H9 (cell line): Measurements from ENCODE around the gene PFN1. TPM values are rescaled to one million over a fixed set of nuclear protein-coding genes. Genes with fewer than 3 reads are reported as not detected.

Source experiments
- DNase-seq: peaks from one replicate; pipeline ENCODE4 v3.0.0-alpha.2; 2017
- H2AFZ ChIP-seq: one replicate; pipeline ENCODE4 v1.6.1; 2013; ENCODE audit warnings: mild to moderate bottlenecking, low read length, control low read depth, moderate library complexity
- H2AK5ac ChIP-seq: 2 replicates; pipeline ENCODE4 v1.6.1; 2013; ENCODE audit warnings: low read length, control low read depth, mixed read lengths; ENCODE audit not compliant: insufficient read length
- H2BK120ac ChIP-seq: one replicate; pipeline ENCODE4 v1.6.1; 2013; ENCODE audit warnings: low read depth, mild to moderate bottlenecking, low read length, control low read depth, inconsistent platforms; ENCODE audit not compliant: poor library complexity, severe bottlenecking
- H2BK12ac ChIP-seq: 2 replicates; pipeline ENCODE4 v1.6.1; 2013; ENCODE audit warnings: low read length, control low read depth, mixed read lengths, low read depth; ENCODE audit not compliant: insufficient read length
- H2BK15ac ChIP-seq: 2 replicates; pipeline ENCODE4 v1.6.1; 2013; ENCODE audit warnings: low read depth, low read length, control low read depth
- H2BK20ac ChIP-seq: one replicate; pipeline ENCODE4 v1.6.1; 2013; ENCODE audit warnings: low read depth, mild to moderate bottlenecking, low read length, control low read depth, inconsistent platforms; ENCODE audit not compliant: poor library complexity, severe bottlenecking
- H2BK5ac ChIP-seq: 2 replicates; pipeline ENCODE4 v1.6.1; 2013; ENCODE audit warnings: low read length, control low read depth, mixed read lengths; ENCODE audit not compliant: insufficient read length
- H3K14ac ChIP-seq: 2 replicates; pipeline ENCODE4 v1.6.1; 2013; ENCODE audit warnings: low read length, control low read depth; ENCODE audit not compliant: insufficient read depth
- H3K18ac ChIP-seq: 2 replicates; pipeline ENCODE4 v1.6.1; 2013; ENCODE audit warnings: low read depth, mild to moderate bottlenecking, mixed read lengths, low read length, control low read depth; ENCODE audit not compliant: insufficient read length
- H3K23ac ChIP-seq: 2 replicates; pipeline ENCODE4 v1.6.1; 2013; ENCODE audit warnings: low read length, control low read depth, mixed read lengths, low read depth; ENCODE audit not compliant: insufficient read length
- H3K23me2 ChIP-seq: 2 replicates; pipeline ENCODE4 v1.6.1; 2013; ENCODE audit warnings: low read depth, mild to moderate bottlenecking, mixed read lengths, low read length, control low read depth; ENCODE audit not compliant: insufficient read length, poor library complexity, severe bottlenecking
- H3K27ac ChIP-seq: 2 replicates; pipeline ENCODE4 v1.5.1; 2013; ENCODE audit warnings: low read length, control low read depth, mixed read lengths, low read depth; ENCODE audit not compliant: insufficient read length
- H3K27me3 ChIP-seq: 2 replicates; pipeline ENCODE4 v1.6.1; 2013; ENCODE audit warnings: low read length, control low read depth, inconsistent platforms; ENCODE audit not compliant: insufficient read depth
- H3K4ac ChIP-seq: 2 replicates; pipeline ENCODE4 v1.6.1; 2013; ENCODE audit warnings: low read depth, mild to moderate bottlenecking, control low read depth, inconsistent platforms, low read length, moderate library complexity
- H3K4me1 ChIP-seq: 2 replicates; pipeline ENCODE4 v1.6.1; 2013; ENCODE audit warnings: low read length, control low read depth, inconsistent platforms; ENCODE audit not compliant: insufficient read depth
- H3K4me2 ChIP-seq: 2 replicates; pipeline ENCODE4 v1.6.1; 2013; ENCODE audit warnings: low read length, control low read depth, mixed read lengths; ENCODE audit not compliant: insufficient read length, insufficient read depth
- H3K56ac ChIP-seq: 2 replicates; pipeline ENCODE4 v1.6.1; 2013; ENCODE audit warnings: low read depth, mild to moderate bottlenecking, mixed read lengths, low read length, control low read depth; ENCODE audit not compliant: insufficient read length
- H3K79me1 ChIP-seq: 2 replicates; pipeline ENCODE4 v1.6.1; 2013; ENCODE audit warnings: low read depth, mild to moderate bottlenecking, moderate library complexity, low read length, control low read depth, inconsistent platforms; ENCODE audit not compliant: insufficient read depth, poor library complexity, severe bottlenecking
- H3K79me2 ChIP-seq: 2 replicates; pipeline ENCODE4 v1.6.1; 2013; ENCODE audit warnings: low read length, control low read depth, inconsistent platforms; ENCODE audit not compliant: insufficient read depth
- H3K9ac ChIP-seq: 2 replicates; pipeline ENCODE4 v1.6.1; 2013; ENCODE audit warnings: low read length, control low read depth, mixed read lengths; ENCODE audit not compliant: insufficient read length; ENCODE audit errors: extremely low read depth
- H3K9me3 ChIP-seq: one replicate; pipeline ENCODE4 v1.6.1; 2013; ENCODE audit warnings: low read depth, low read length, inconsistent platforms; ENCODE audit not compliant: control insufficient read depth
- H3T11ph ChIP-seq: one replicate; pipeline ENCODE4 v1.6.1; 2013; ENCODE audit warnings: mild to moderate bottlenecking, low read length, control low read depth, inconsistent platforms
- H4K20me1 ChIP-seq: one replicate; pipeline ENCODE4 v1.6.1; 2013; ENCODE audit not compliant: control insufficient read depth, insufficient read length, insufficient read depth
- H4K5ac ChIP-seq: 2 replicates; pipeline ENCODE4 v1.6.1; 2013; ENCODE audit warnings: low read depth, mild to moderate bottlenecking, mixed read lengths, low read length, control low read depth; ENCODE audit not compliant: insufficient read length
- H4K8ac ChIP-seq: replicated peaks from 2 replicates; pipeline ENCODE4 v1.6.1; 2013; ENCODE audit warnings: low read length, control low read depth, mixed read lengths, low read depth; ENCODE audit not compliant: insufficient read length
- H4K91ac ChIP-seq: 2 replicates; pipeline ENCODE4 v1.6.1; 2013; ENCODE audit warnings: low read depth, mild to moderate bottlenecking, moderate library complexity, mixed read lengths, low read length, control low read depth; ENCODE audit not compliant: insufficient read length
- H3K27ac Mint-ChIP-seq, 3 experiments: 2 replicates in 2 of 3; 3 replicates in 1 of 3; pipeline ENCODE4 v1.8.0; 2020 to 2021; ENCODE audit warnings: mixed read lengths in 3 of 3, mild to moderate bottlenecking in 1 of 3, moderate library complexity in 1 of 3
- H3K27me3 Mint-ChIP-seq: 2 replicates; pipeline ENCODE4 v1.8.0; 2021; ENCODE audit warnings: low read depth, mild to moderate bottlenecking, moderate library complexity, mixed read lengths
- H3K36me3 Mint-ChIP-seq, 3 experiments: 2 replicates in 2 of 3; 3 replicates in 1 of 3; pipeline ENCODE4 v1.8.0; 2020 to 2021; ENCODE audit warnings: low read depth in 3 of 3, mixed read lengths in 3 of 3; ENCODE audit not compliant: insufficient read depth in 1 of 3
- H3K4me1 Mint-ChIP-seq, 2 experiments: 2 replicates each; pipeline ENCODE4 v1.8.0; 2020; ENCODE audit warnings: mixed read lengths in 2 of 2
- H3K4me3 Mint-ChIP-seq, 2 experiments: 2 replicates in 1 of 2; 3 replicates in 1 of 2; pipeline ENCODE4 v1.8.0; 2020 to 2021; ENCODE audit warnings: mild to moderate bottlenecking in 2 of 2, mixed read lengths in 2 of 2, moderate library complexity in 1 of 2
- H3K9me3 Mint-ChIP-seq, 2 experiments: 2 replicates in 1 of 2; 3 replicates in 1 of 2; pipeline ENCODE4 v1.8.0; 2020; ENCODE audit warnings: mild to moderate bottlenecking in 2 of 2, mixed read lengths in 2 of 2, moderate library complexity in 1 of 2
- WGBS: extraction: QIAGEN DNeasy Blood & Tissue Kit; methylation state at CpG from one replicate; pipeline ENCODE4 v1.1.7; 2013; ENCODE audit warnings: missing lambda C conversion rate, low lambda C conversion rate, mixed read lengths; ENCODE audit not compliant: insufficient read length; ENCODE audit errors: extremely low coverage; 5-methylcytosine and 5-hydroxymethylcytosine counted together
- total RNA-seq: library from RNA; stranded (reverse); gene quantifications from 2 replicates; pipeline ENCODE4 v1.2.1, GENCODE V29; 2021
- TF ChIP-seq, protein P1 (sequence below): fragments of 200-600 bp; sonication (generic); conservative IDR thresholded peaks from 3 replicates; pipeline ENCODE4 v1.8.0; 2021; ENCODE audit warnings: antibody characterized with exemption, mild to moderate bottlenecking

PFN1 gene
- total RNA-seq, 1 experiment from 2014 or later = 1,149 TPM

DNA sequence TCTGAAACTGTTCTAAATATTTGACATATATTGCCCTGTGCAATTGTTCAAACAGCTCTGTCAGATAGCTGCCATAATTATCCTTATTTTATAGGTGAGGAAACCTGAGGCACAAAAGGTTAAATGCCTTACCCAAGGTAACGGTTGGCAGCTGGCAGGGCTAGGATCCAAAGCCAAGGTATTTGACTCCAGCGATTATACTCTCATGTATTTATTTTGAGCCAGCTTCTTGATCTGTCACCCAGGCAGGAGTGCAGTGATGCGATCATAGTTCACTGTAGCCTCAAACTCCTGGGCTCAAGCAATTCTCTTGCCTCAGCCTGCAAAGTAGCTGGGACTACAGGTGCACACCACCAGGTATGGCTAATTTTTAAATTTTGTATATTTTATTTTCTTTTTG lies 9.8 kb upstream of the PFN1 start:
- Histone ChIP-seq H4K20me1 (no peaks in the 10 kb centered on the region), H3K4me2 (no peak overlapping the region), H3K27me3 (no peaks in the 10 kb centered on the region), H3K79me2 (no peaks in the 10 kb centered on the region; the same call in 1 of the 2 replicates), H3K23ac (no peak overlapping the region), H2AK5ac (no peak overlapping the region), H2BK15ac (no peak overlapping the region), H3K18ac (no peak overlapping the region), H3K9me3 (no peaks in the 10 kb centered on the region), H3K4me1 (peaks cover 3% of the 10 kb centered on the region; the same call in 1 of the 2 replicates), H3K56ac (no peak overlapping the region), H3K27ac (no peak overlapping the region), H3K14ac (no peak overlapping the region), H2BK5ac (no peak overlapping the region), H2AFZ (no peak overlapping the region), H3K79me1 (no peaks in the 10 kb centered on the region), H3K4ac (no peak overlapping the region), H3T11ph (no peak overlapping the region), H3K23me2 (no peaks in the 10 kb centered on the region), H2BK120ac (no peak overlapping the region), H4K91ac (no peak overlapping the region), H4K8ac (no peak overlapping the region), H2BK20ac (no peak overlapping the region), H3K9ac (no peak overlapping the region), H2BK12ac (no peak overlapping the region), H4K5ac (no peak overlapping the region)
- peaks cover 10 to 28% (median 26%) of the 10 kb centered on the region in 3 experiments; a peak in 6 of 7 replicates for H3K36me3 Mint-ChIP-seq
- no peak overlapping the region for H3K4me3 Mint-ChIP-seq
- DNase-seq = no peak
- H3K9me3 Mint-ChIP-seq = peaks cover 0 to under 1% of the 10 kb centered on the region in 2 experiments; a peak in 1 of 5 replicates
- peaks cover 23 to 24% of the 10 kb centered on the region in 2 experiments for H3K4me1 Mint-ChIP-seq
- no CpG with 5 or more reads among the region's 3 CpGs for WGBS
- no peak overlapping the region for H3K27ac Mint-ChIP-seq
- H3K27me3 Mint-ChIP-seq = no peaks in the 10 kb centered on the region; the same call in 1 of the 2 replicates
- TF ChIP-seq, protein P1, sequence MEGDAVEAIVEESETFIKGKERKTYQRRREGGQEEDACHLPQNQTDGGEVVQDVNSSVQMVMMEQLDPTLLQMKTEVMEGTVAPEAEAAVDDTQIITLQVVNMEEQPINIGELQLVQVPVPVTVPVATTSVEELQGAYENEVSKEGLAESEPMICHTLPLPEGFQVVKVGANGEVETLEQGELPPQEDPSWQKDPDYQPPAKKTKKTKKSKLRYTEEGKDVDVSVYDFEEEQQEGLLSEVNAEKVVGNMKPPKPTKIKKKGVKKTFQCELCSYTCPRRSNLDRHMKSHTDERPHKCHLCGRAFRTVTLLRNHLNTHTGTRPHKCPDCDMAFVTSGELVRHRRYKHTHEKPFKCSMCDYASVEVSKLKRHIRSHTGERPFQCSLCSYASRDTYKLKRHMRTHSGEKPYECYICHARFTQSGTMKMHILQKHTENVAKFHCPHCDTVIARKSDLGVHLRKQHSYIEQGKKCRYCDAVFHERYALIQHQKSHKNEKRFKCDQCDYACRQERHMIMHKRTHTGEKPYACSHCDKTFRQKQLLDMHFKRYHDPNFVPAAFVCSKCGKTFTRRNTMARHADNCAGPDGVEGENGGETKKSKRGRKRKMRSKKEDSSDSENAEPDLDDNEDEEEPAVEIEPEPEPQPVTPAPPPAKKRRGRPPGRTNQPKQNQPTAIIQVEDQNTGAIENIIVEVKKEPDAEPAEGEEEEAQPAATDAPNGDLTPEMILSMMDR = no peak
